DMS79 (cell line): Measurements from ENCODE around the gene FBH1.
"Not testable (repeated sequence)": the region's sequence is repeated elsewhere in the genome, so short reads cannot be mapped to it uniquely, and the experiment has no call there.

Experiments
- DNase-seq: peaks from one replicate; lab custom pipeline; 2025; lab: John Stamatoyannopoulos, UW

FBH1 gene

DNA sequence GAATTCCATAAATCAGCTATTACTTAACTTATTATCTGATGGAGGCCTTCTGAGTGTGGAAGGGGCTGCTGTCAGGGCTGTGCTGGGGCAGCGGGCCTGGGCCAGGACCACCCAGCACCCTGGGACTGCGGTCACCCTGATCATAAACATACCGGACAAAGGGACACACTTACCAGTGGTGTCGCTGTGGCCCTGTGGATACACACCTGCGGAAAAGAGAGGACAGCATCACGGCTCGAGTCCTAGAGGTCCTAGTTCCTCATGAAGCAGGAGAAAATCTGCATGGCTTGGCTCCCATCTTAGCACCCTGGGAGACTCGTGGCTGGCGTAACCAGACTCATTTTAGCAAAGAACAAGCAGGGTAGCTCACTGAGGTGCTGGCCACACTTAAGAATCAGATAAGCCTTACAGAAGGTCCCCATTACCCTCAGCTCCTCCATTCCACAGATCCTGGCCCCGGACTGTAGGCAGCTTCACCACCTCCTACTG is 69.6 kb downstream of the FBH1 start:
- DNase-seq = no peak

GRCh38 chr10:5960070-5960972 is 70.3 kb downstream of the FBH1 start:
- no peak for DNase-seq

GRCh38 chr10:5960973-5961275 is 70.9 kb downstream of the FBH1 start:
- DNase-seq = not testable (repeated sequence)

- DNase-seq = no peak
Observed at GRCh38 chr10:5961405-5962100, 71.5 kb downstream of the FBH1 start.

DNA sequence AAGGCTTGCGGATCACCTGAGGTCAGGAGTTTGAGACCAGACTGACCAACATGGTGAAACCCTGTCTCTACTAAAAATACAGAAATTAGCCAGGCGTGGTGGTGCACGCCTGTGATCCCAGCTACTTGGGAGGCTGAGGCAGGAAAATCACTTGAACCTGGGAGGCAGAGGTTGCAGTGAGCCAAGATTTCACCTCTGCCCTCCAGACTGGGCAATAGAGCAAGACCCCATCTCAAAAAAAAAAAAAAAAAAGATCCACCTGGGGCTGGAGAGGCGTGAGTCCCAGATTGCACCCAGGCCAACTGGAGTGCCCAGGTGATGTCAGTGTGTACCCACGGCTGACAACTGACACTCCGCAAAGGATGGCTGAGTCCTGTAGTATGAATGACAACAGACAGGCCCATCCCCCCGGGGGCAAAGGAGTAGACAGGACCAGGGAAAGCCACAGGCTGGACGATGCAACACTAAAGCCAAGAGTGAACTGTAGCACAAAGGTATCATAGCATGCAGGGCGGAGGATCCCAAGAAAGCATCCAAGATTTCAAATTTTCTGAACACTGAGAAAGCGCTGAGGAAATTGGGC is 72.4 kb downstream of the FBH1 start:
- DNase-seq = not testable (repeated sequence)

- DNase-seq = no peak
Observed at GRCh38 chr10:5963071-5963470, 73.0 kb downstream of the FBH1 start.

- no peak for DNase-seq
Observed at GRCh38 chr10:5963591-5963990, 73.5 kb downstream of the FBH1 start.

GRCh38 chr10:5964736-5965135 is 74.7 kb downstream of the FBH1 start:
- no peak for DNase-seq

DNA sequence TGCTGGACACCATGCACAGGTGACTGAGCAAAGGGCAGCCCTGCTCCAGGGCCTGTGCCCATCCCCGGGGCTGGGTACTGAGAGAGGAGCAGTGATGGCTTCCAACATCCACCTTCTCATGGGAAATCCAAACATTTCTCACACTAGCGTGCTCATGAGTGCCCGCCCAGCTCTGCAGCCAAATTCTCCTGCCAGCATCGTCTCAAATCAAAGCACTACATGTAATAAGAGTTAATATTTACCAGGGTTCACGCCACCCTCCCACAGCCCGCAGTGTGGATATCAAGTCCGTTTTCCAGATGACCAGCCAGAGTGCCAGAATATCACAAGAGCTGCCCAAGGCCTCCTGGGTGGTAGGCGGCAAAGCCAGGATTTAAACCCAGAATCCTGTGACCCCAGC is 75.2 kb downstream of the FBH1 start:
- DNase-seq = no peak

DNA sequence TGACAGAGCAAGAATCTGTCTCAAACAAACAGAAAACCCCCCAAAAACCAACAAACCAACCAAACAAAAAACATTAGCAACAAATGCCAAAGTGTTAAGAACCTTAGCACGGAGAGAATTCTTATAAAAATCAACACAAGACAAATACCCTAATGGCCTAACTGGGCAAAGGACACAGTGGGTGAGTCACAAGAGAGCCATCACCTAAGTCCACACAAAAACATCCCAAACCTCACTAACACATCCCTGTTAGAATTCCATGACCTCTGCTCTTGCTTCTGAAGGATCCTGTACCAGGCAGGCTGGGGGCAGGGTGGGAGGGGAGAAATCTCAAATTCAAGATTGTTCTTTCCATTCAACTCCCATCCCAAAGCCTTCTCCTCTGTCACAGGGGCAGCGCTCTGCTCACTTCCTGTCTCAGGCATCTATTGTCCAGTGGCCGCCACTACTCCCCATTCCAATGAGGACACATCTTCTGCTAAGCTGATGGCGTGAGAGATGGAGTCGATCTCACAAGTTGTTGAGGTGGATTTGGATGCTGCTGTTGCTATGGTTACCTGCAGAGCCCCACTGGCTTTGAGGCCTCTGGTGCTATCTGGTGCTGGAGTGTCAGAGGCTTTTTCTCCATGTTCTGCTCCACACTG is 78.1 kb downstream of the FBH1 start:
- DNase-seq = no peak

DNA sequence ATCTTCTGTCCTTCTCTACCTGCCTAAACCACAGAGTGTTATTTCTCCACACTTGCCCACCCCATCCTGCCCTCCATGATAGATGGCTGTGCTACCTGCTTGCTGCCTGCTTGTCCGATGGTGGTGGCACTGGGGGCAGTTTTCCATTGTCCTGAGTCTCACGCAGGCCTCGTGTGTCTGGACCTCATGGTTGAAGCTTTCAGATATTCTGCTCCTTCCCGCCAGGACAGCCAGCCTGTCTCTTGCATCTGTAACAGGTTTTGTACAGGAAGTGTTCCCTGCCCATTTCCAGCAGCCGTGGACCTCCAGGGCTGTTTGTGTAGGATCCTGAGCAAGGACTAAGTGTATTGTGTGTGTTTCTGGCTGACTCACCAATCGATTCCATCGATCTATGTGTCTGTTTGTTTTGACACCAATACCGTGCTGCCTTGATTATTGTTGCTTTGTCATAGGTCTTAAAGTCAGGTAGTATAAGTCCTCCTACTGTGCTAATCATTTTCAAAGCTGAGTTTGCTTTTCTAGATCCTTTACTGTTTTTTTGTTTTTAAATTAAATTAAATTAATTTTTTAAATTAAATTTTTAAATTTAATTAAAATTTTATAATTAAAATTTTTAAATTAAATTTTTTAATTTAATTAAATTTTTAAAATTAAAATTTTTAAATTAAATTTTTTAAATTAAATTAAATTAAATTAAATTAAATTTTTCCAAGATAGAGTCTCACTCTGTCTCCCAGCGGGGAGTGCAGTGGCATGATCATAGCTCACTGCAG is 78.8 kb downstream of the FBH1 start:
- no peak for DNase-seq

DNA sequence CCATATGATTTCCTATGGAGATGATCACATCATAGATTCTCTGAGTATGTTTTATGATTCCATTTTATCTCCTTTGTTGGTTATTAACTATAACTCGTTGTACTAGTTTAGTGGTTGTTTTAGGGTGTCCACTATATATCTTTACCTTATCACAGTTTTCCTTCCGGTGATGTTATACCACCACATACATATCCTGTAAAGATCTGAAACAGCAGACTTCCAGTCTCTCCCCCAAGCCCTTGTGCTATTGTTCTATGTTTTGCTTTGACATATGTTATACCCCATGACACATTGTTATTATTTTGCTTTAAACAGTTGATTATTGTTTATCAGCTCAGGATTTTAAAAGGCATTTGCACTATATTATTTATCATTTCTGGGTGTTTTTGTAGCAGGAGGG is 80.0 kb downstream of the FBH1 start:
- DNase-seq = no peak

GRCh38 chr10:5970527-5970926 is 80.5 kb downstream of the FBH1 start:
- DNase-seq = no peak

DNA sequence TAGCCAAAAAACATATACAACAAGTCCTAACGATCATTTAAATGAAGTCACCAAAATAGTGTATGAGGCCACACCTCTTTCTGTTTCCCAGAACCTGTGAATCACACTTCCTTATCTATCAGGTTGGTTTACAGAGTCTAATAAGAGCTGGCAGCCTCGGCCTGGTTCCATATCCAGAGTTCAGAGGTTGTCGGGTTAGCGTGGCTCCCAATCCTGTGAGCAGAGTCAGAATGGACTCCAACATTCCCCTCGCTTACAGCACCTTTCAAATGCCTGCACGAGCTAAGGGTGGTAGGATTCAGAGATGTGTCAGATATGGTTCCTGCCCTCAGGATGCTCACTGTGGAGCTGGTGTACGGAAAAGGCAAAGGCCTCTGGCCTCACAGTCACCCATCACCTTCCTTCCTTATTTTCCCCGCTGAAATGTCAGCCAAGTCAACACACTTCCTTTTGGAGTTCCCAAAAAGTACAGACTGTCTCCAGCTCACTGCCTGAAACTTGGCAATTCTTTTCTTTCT is 81.3 kb downstream of the FBH1 start:
- DNase-seq = no peak

- DNase-seq = no peak
Observed at GRCh38 chr10:5971886-5972285, 81.8 kb downstream of the FBH1 start.

DNA sequence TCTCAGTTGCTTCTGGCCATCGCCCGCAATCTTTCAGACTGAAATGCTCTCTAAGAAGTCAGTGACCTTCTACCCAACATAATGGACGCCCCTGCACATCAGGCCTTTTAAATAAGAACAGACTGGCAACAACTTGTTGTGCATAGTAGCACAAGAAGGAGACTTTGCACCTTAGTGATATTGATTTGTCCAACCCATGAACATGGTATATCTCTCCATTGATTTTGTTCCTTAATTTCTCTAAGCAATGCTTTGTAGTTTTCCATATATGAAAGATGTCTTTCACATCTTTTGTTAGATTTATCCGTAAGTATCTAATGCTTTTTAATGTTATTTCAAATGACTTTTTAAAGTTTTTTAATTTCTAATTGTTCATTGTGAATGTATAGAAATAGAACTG is 83.0 kb downstream of the FBH1 start:
- no peak for DNase-seq

DNA sequence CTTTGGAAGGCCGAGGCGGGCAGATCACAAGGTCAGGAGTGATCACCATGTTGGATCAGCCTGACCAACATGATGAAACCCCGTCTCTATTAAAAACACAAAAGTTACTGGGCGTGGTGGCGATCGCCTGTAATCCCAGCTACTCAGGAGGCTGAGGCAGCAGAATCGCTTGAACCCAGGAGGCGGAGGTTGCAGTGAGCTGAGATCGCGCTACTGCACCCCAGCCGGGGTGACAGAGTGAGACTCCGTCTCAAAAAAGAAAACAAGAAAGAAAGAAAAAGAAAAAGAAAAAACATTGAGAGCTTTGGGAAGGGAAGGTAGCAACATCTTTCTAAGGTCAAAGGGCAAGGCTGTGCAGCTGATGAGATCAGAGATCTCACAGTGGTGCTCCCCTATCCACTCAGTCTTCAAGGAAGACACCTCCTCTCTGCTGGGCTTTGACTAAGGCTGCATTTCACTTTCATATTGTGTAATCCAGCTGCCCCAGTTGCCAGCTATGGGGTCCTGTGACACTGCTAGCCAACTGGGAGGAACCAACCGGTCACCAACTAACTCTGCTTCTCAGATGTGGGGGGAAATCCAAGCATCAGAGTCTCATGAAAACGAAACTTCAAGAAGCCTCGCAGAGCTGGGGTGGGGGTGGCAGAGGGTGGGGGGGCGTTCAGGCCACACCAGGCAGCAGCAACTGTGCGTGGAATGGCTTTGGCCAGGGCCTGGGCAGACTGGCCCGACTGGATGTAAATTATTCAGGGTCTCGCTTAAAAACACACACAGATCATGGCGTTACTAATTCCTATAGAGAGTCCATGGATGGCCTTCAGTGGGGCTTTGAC is 85.8 kb downstream of the FBH1 start:
- DNase-seq = no peak

DNA sequence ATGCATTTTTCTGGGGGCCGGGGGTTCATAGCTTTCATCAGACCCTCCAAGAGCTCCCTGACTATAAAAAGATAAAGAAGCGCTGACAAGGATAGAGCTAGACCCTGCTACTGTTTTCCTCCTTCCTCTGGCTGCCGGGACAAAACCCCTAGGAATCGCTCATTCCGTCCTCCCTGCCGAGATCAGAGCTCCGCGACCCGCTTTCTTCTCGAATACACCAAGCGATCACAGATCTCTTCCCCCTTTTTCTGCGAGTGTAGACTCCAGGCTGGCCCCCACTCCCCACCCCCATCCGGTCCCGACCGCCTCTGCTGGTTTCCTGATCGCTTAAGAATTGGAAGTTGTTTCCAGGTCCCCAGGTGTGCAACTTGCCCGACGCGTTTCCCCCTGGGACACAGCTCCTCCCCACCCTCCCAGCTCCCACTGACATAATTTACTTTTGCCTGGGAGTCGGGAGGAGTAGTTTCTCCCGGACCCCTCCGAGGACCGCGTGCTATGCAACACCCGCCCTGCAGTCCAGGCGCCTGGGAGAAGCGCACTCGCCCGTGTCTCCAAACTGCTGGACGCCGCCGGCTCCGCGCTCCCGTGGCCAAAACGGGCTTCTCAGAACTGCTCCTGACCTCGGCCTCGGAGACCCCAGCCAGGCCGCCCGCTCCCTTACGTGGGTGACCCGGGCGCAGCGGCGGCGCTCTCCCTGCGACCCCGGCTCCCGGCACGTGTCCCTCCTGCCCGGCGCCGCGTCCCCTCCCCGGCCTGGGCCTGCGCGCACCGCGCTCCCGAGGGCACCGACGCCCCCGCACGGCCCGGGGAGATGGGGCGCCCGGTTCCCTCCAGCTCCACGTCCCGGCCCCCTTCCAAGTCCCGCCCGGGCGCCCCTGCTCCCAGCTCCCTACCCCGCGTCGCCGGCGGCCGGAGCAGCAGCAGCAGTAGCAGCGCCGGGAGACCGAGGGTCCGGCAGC is 86.7 kb downstream of the FBH1 start:
- no peak for DNase-seq

- DNase-seq = no peak
Observed at GRCh38 chr10:5977471-5978229, 87.6 kb downstream of the FBH1 start, which contains the start of gene IL15RA. IL15RA (minus strand) TSS chr10:5977543; CDS start chr10:5977492, 51 bp downstream.
